Stimulated activated CD4-positive, alpha-beta T cell treated with anti-CD3 and anti-CD28 coated beads, Interleukin-2, amount 100 ng/mL, for 24 hours (primary cell): Measurements from ENCODE around the gene PCED1B.
A peak's percentile ranks its signal among the peaks of the same experiment; 100 is the strongest.

Source experiments
- DNase-seq, 2 donors: peaks; one replicate each; pipeline ENCODE4 v3.0.0-alpha.2; 2020

Gene PCED1B

DNA sequence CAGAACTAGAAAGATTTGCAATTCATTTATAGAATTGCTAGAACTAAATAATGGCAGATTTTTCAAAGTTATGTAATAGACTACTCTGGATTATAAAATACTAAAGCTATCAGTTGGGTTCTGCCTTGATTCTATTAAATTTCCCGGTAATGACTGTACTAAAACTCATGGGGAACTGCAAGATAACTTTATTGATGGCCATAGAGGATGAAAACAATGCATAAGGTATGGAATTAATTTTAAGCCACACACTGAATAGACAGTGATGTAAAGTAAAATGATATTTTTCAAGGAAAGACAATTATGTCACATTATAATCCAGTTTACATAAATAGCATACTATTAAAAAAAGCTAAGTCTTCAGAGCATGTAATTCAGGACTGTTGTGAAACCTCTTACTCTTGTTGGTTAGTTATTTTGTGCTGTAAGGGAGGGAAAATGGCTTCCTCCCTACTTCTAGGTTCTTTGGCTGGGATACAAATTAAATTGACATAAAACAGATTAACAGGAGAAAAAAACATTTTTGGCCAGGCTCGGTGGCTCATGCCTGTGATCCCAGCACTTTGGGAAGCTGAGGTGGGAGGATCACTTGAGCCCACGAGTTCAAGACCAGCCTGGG is 134.7 kb downstream of the PCED1B start:
- no peak for DNase-seq

DNA sequence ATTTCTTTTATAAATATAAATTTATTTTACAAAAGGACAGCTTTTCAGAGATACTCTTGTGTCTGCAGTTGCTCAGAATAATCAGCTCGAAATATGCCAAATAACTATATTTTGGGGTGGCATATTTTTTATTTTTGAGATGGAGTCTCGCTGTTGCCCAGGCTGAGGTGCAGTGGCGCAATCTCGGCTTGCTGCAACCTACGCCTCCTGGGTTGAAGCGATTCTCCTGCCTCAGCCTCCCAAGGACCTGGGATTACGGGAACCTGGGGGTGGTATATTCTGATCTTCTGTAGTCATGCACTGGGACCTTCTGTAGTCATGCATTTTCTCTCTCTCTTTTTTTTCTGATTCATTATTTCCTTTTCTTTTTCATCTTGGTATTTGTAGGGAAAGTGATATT is 135.3 kb downstream of the PCED1B start:
- peak; percentile 55 to 63 for DNase-seq

DNA sequence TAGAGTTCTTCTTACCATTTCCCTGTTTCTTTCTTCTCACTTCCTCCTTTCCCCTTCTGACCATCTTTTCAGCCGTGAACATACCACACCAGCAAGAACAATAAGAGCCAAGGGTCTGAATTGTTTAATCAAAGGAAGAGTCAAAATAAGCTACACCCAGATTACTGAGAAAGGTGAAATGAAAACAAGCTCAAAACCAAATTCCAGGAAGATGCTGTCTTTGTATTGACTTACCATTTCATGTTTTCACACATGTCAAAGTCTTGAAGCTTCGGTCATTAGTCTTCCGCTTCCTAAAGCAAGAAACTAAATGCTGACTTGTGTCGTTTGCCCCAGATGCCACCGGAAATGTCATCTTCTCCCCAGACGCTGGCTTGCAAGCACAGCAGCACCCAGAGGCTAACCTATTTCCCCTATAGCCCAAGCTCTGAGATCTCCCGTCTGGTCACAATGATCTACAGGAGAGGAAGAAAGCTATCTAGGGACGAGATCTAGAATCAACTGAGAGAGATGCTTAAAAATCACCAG is 136.8 kb downstream of the PCED1B start:
- peak; percentile 64 to 69 for DNase-seq

DNA sequence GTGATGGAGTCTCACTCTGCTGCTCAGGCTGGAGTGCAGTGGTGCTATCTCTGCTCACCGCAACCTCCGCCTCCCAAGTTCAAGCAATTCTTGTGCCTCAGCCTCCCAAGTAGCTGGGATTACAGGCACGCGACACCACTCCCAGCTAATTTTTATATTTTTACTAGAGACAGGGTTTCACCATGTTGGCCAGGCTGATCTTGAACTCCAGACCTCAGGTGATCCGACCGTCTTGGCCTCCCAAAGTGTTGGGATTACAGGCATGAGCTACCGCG is 138.1 kb downstream of the PCED1B start:
- DNase-seq: peak in 1 of 2 donors; percentile 41

DNA sequence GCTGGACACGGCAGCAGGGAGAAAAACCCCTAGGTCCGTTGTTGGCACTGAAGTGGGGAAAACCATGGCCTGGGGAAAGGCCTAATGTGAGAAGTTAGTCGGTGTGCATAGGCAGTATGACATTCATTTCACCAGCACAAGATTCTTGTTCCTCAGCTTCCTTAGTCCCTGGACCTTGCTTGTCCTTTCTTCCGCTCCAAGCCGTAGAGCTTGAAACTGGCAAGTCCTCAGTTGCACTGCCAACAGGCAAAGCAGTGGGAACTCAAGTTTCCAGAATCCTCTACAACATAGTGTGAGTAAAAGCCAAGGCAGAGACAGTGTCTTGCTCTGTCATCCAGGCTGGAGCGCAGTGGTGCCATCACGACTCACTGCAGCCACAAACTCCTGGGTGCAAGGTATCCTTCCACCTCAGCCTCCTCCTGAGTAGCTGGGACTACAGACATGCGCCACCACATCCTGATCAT is 138.8 kb downstream of the PCED1B start:
- peak; percentile 47 to 51 for DNase-seq

DNA sequence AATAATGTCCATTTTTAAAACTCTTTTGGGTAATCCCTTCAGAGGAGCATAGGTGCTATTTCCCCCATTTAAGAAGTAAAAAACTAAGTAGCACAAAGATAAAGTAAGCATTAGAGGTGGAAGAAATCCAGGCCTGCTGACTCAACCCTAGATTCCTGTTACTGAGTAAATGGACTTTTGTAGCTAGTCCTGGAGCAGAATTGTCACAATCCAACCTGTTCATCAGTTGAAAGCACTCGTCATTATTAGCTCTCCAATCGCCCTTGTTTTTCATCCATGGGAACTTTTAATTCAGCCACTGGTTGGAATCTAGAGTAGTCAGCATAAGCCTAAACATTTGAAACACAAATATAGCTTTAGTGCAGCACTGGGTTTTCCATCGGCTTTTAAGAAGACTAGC is 139.8 kb downstream of the PCED1B start:
- no peak for DNase-seq

DNA sequence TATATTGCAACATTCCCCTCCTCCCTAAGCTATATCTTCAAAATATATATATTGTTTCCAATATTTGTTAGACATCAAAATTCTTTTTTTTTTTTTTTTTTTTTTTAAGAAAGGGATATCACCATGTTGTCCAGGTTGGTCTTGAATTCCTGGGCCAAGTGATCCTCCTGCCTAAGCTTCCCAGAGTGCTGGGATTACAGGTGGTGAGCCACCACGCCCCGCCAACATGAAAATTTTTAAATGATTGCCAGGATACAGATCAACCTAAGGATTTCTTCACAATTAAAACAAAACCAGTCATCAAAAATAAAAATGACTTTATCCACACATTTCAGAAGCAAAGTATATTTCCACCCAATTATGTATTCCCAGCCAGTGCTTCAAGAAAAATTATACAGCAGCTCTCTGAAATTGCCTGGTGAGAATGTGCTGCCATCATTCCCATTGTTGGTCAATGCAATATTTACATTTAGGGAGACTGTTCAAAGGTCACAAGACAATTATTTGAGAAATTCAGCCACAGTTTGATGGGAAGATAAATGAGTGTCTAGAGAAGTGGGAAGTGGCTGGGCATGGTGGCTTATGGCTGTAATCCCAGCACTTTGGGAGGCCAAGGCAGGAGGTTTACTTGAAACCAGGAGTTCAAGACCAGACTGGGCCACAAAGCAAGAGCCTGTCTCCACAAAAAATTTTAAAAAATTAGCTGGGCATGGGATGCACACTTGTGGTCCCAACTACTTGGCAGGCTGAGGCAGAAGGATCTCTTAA is 142.0 kb downstream of the PCED1B start:
- no peak for DNase-seq

DNA sequence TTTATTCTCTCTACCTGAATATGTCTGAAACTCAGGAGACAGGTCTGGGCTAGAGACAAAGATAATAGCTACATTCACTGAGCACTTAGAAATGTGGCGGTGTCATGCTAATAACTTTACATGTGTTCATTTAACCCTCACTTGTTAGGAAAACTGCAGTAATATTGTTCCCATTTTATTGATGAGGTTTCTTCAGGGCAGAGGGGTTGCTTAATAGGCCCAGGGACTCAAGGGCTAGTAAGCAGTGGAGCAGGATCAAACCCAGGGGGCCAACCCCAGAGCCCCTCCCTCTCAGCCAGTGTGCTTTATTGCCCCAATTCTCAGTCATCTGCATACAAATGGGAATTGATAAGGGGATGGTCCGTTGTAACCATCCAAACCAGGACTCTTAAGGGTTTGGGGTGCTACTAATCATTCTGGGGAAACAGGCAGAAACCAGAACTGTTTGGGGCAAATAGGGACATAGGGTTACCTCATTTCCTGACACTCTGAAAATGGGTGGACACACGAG is 143.2 kb downstream of the PCED1B start:
- DNase-seq: no peak

DNA sequence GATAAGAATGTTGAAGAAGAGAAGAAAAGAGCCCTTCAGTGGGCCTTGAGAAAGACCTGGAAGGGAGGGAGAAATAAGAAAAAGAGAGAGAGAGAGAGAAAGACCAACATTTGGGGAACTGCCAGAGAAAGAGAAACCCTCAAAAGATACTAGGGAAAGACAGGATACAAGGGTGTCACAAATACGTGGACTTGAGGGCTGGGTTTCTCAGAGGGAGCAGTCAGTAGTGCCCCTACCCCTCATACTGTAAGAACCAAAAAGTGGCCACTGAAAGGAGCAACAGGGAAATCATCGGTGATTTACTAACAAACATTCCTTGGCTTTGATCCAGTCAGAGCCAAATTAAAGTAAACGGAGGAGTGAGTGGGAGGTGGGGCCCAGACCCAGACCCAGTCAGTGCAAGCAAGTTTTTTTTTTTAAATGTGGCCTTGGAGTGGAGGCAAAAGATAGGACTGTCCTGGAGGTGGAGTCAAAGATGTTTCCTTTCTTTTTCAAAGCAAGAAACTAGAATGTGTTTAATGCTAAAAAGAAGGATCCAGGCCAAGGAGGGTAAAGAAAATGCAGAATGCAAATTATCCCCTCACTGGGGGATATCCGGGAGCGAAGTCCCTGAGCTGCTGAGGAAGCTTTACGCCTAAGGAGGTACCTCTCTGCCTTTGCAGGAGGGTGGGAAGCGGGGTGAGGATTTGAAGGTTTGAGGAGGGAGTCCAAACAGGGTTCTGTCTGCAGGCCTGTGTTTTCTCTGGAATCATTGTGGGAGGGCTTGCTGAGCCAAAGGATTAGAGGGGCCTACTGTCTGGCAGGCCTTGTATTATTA is 143.8 kb downstream of the PCED1B start:
- no peak for DNase-seq

DNA sequence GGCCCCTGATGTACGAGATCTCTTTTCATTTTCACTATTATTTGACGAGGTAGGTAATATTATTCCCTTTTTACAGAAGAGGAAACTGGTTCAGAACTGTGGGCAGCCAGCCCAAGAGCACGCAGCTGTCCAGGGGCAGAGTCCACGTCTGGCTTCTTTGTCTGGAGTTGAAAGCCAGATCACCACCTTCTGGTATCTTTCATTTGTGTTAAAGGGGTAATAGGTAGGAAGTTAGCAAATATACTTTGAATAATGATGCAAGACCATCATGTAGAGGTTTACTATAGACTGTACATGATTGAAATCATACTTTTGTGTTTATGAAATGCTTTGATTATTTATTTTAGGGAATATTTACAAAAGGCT is 144.4 kb downstream of the PCED1B start:
- DNase-seq: no peak

DNA sequence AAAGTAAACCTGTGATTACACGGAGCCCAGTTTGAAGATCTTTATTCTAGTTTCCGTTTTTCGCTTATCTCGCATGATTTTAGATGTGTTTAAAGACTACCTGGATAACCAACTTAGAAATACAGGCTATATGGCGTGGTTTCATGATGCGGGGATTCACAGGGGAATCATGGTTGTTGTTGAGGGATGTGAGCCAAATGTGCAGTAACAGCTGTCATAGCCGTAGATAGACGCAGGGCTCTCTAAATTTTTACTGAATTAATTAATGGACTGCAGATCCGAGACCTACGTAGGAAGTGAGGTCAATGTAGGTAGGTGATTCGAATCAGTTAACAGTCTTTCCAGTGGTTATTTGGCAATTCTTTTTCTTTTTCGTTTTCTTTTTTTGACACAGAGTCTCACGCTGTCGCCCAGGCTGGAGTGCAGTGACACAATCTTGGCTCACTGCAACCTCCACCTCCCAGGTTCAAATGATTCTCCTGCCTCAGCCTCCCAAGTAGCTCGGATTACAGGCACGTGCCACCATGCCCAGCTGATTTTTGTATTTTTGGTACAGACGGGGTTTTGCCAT is 145.2 kb downstream of the PCED1B start:
- no peak for DNase-seq

DNA sequence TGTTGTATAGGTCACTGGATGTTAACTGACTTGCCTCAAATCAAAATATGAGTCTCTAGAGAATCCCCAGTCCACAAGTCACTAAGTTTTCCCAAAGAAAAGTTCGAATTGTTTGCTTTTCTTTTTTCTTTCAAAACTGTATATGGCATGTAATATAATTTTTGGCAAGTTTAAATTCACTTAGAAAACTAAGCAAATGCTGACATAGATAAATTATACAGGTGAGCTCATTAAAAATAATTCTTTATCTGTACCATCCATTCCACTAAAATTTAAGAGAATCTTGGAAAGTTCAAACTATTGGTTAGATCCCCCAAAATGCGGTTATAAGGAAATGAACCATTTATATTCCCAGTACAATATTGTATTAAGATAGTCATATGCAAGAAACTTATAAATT is 145.9 kb downstream of the PCED1B start:
- no peak for DNase-seq

DNA sequence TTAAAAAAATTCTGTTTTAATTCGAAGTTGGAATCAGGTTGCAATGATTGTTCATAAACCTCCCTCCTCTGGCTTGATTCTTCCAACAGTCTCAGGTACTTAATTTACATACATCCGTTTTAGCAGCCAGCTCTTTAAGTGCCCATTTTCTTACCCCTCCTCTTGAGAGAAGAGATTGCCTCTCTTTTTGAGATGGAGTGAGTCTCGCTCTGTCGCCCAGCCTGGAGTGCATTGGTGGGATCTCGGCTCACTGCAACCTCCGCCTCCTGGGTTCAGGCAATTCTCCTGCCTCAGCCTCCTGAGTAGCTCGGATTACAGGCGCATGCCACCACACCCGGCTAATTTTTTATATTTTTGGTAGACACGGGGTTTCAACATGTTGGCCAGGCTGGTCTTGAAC is 146.8 kb downstream of the PCED1B start:
- DNase-seq: no peak

DNA sequence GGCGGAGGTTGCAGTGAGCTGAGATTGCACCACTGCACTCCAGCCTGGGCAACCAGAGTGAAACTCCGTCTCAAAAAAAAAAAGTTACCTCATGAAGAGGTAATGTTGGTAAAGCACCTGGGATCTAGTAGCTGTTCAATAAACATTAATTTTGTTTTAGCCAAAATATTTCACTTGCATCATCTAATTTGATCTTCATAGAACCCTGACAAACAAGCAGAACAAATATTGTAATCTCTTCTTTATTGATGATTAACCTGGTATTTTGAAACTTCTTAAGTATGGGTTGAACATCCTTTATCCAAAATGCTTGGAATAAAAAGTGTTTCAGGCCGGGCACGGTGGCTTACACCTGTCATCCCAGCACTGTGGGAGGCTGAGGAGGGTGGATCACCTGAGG is 149.4 kb downstream of the PCED1B start:
- DNase-seq: no peak

DNA sequence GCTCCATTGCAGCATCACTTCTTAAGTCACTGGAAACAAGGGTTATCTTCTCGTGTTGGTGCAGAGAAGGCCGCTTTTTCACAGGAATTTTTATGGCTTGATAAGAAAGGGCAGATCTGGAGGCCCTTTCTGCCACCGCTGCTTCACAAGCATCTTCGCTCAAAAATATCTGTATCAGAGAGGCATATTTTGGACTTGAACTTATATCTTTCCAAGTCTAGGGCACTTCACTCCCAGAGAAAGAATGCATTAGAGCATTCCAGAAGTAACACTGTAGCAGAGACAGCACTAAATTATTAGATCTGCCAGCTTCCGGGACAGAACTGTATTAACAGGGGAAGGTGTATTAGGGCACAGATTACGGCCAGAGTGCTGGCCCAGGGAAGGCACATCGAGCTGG is 152.0 kb downstream of the PCED1B start:
- DNase-seq: no peak

DNA sequence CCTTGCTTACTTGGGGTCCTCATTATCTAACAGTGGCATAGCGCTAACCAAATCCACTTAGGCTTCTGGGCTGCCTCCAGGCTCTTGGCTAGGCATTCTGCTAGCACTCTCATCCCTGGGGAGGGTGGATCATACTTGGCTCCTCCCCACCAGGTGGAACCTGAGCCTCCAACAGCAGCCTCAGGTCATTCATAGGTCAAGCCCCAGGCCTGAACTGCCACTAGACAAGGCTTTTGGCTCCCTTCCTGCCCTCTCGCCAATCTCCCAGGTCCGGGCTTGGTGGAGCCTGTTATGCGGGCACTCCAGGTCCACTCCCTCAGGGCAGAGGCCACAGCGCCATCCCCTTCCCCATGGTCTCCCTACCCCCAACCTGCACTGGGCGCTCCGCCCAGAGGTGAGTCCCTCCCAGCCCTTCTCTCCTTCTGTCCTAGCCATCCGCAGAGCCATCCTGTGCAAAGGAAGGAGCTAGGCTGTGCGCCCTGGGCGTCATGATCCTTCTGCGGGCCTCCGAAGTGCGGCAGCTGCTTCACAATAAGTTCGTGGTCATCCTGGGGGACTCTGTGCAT is 155.2 kb downstream of the PCED1B start:
- no peak for DNase-seq

DNA sequence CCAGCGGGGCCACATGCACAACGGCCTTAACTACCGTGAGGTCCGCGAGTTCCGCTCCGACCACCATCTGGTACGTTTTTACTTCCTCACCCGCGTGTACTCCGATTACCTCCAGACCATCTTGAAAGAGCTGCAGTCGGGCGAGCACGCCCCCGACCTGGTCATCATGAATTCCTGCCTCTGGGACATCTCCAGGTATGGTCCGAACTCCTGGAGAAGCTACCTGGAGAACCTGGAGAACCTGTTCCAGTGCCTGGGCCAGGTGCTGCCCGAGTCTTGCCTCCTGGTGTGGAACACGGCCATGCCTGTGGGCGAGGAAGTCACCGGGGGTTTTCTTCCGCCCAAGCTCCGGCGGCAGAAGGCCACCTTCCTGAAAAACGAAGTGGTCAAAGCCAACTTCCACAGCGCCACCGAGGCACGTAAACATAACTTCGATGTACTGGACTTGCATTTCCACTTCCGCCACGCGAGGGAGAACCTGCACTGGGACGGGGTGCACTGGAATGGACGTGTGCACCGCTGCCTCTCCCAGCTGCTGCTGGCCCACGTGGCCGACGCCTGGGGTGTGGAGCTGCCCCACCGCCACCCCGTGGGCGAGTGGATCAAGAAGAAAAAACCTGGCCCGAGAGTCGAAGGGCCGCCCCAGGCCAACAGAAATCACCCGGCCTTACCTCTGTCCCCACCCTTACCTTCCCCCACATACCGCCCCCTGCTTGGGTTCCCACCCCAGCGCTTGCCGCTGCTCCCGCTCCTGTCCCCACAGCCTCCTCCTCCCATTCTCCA is 156.0 kb downstream of the PCED1B start:
- no peak for DNase-seq

DNA sequence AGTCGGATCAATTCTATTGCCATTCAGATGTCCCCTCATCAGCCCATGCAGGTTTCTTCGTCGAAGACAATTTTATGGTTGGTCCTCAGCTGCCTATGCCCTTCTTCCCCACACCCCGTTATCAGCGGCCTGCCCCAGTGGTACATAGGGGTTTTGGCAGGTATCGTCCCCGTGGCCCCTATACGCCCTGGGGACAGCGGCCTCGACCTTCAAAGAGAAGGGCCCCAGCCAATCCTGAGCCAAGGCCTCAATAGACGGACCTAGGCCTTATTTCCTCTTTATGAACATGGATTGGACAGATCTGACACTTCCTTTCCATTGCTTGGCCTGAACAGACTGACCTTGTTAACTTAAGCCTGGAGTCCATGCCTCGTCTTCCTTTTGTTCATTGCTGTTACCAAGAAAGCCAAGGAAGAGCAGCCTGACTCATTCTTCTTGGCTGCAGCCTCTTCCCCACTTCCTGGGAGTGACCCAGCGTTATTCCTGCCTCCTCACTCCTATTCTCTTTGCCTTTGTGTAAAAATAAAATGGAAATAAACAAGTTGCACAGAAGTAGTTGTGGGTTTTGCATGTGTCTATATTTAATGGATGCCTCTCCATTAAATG is 156.8 kb downstream of the PCED1B start:
- DNase-seq: no peak

DNA sequence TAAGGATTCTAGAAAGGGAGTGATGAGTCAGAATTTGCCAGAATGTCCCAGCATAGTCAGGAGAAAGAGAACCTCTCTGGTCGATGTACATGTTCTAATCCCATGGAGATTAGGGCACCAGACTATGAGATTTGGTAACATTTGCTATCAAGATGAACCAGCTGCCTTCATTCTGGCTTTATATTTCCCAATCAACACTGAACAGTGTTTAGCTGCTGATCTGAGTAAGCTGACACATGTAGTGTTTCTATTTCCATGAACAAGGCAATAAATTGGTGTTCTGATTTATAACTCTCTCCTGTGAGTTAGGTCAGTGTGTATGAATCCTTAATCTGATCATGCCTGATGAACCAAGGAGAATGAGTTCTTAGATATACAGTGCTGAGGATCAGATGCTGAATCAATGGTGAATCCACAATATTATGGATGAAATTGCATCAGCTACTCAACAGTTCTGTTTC is 158.4 kb downstream of the PCED1B start:
- DNase-seq: no peak

DNA sequence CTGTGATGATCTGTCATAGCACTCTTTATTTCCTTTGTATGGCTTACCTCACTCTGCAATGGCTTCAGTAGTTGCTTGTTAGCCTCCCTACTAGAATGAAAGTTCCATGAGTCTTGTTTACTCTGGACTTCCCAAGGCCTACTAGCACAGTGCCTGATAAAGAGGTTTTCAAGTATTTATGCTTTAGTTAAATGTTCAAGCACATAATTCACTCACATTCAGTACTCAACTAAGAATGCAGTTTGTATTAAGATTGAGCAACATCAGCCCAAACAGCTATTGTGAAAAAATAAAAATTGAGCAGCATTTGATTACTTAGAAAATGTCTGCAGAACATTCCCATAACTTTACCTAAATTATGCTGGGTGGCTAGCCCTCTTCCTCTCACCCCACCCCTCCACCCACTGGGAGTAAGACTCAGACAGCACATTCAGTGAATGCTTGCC is 159.3 kb downstream of the PCED1B start:
- no peak for DNase-seq

DNA sequence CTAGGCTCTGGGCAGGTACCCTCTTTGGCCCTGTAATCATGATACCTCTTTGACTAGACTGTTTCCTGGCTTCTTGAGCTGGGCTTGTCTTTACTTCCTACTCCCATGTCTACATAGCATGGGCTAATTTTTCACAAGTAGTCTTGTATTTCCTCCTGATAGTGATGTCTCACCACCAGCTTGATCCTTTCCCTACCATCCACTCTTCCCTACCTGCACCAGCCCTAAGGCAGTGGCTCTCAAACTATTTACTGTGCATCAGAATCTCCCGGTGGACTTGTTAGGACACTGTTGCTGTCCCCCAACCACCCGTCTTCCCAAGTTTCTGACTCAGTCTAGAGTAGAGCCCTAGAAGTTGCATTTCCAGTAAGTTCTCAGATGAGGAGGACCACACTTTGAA is 163.0 kb downstream of the PCED1B start:
- no peak for DNase-seq

DNA sequence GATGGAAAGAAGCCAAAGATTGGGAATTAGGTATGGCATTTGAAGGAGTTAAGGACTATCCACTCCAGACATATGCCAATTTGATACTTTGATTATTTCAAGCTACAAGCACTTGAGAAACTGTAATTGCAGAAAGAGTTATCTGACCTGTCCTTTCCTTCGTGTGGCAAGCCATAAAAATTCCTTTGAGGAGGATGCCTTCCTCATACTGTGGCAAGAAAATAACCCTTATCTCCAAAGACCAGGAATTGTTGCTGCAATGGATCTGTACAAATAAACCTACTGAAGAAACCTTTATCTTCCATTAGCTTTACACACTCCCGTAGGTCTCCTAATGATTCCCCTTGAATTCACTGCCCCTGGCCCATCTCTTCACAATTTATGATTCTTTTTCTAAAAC is 165.4 kb downstream of the PCED1B start:
- DNase-seq: no peak
